Skin epidermis (tissue), 12 donors: Measurements from ENCODE around the gene MDK.

Experiments used
- H3K27ac ChIP-seq, 21 experiments: fragments of 200-600 bp; sonication (generic) in 11 of 21; one replicate each; pipeline ENCODE4 v1.5.0; 2020; ENCODE audit warnings: mild to moderate bottlenecking in 3 of 21, inconsistent platforms in 2 of 21, moderate library complexity in 2 of 21
- H3K4me3 ChIP-seq, 7 experiments: fragments of 200-600 bp; sonication (generic) in 2 of 7; one replicate each; pipeline ENCODE4 v1.5.0; 2020; ENCODE audit warnings: inconsistent platforms in 2 of 7, mild to moderate bottlenecking in 2 of 7, moderate library complexity in 1 of 7

The MDK gene, protein sequence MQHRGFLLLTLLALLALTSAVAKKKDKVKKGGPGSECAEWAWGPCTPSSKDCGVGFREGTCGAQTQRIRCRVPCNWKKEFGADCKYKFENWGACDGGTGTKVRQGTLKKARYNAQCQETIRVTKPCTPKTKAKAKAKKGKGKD

DNA sequence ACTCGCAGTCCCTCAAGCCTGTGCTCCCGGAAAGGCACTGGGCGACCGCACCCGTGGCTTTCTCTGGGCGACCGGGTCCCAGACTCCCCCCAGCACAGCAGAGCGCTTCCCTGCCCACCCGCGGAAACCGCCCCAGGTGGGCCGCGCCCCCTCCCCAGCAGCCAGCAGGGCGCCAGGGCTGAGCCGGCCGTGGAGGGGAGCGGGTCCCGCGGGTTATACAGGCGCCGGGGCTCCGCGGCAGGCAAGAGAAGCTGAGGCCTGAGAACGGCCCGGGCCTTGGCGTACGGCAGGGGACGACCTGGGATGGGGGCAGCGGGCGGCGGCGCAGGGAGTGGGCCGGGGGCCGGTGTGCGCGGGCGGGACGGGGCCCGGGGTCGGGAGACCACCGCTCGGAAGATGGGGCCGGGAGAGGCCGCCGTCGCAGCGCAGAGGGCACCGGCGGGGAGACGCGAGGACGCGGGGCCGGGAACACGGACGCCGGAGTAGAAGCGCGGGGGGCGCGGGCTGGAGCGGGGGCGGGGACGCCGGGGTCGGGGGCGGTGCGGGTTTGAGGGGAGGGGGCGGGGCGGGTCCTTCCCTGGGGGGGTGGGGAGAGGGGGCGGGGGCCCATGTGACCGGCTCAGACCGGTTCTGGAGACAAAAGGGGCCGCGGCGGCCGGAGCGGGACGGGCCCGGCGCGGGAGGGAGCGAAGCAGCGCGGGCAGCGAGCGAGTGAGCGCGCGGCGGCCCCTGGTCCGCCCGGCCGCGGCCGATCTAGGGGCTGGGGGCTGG is at the start of gene MDK:
Gene MDK, plus strand, starts transcription at position 622 of the 771 bp plus-strand sequence. CDS start 389 bp downstream, outside the sequence.
- peak within 1 kb of the TSS; percentile 0 to 87 (median 74) for H3K27ac ChIP-seq
- H3K4me3 ChIP-seq = peak within 1 kb of the TSS; percentile 50 to 66 (median 55)

DNA sequence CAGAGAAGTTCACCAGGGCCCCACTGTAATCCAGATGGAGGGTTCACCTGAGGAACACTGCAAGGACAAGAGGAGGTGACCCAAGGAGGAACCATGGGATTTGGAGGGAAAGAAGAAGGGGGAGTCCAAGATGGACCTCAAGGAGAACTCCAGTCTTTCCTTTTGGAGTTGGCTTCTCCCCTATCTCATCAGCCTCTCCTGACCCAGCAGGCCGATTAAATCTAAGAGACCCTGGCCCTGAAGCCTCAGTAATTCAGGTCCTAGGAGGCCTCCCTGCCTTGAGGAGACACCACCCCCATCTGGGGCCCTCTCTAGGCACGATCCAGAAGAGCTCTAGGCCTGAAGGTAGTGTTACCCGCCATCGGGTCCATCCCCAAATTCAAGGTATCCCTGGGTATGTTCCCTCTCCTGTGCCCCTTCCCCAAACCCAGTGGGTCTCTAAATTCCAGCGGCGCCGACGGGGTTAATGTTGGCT is 49.3 kb upstream of the MDK start:
- H3K4me3 ChIP-seq = peak overlapping the region in 5 of 7 experiments; percentile 16 to 48 (median 32)
- H3K27ac ChIP-seq = peak overlapping the region in 3 of 21 experiments; percentile 27 to 75 (median 32)

DNA sequence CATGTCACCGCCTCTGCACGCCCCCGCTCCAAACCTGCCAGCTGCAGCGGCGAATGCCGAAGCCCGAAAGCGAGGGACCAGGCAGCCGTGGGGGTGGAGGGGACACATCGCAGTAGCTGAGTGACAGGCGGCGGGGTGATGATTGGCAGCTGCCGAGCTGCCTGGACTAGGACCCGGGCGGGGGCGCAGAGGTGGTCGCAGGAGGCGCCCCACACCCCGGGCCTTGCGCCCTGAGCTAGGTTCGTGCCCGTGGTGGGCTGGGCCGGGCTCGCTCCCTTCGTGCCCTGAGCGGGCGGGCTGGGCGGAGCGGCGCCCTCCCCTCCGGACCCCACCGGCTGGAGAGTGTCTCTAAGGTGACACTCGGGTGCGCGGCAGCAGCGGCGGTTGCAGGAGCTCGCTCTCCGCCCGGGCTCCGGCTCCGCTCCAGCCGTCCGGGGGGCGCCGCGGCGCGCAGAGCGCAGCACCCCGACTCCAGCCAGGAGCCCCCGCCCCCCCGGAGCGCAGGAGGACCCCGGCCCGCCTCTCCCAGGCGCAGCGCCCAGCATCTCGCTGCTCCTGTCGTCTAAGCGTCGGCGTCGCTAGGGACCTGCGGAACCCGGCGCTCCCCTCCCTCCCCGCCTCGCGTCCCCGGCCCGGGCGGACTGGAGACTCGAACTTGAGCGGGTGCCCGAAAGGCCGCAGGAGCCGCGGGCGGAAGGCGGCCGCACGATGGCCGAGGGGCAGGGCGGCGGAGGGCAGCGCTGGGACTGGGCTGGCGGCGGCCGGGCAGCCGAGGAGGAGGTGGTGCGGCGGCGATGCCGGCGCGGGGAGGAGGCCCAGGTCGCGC is 48.7 kb upstream of the MDK start:
- H3K4me3 ChIP-seq = peak overlapping the region; percentile 15 to 48 (median 31)
- peak overlapping the region in 3 of 21 experiments; percentile 27 to 75 (median 32) for H3K27ac ChIP-seq

- Histone ChIP-seq H3K27ac (peak overlapping the region in 3 of 21 experiments; percentile 27 to 75 (median 32)), H3K4me3 (peak overlapping the region; percentile 15 to 48 (median 31))
Measured at GRCh38 chr11:46333394-46333947, 48.0 kb upstream of the MDK start.

- Histone ChIP-seq H3K27ac (no peak overlapping the region), H3K4me3 (no peak overlapping the region)
Measured at GRCh38 chr11:46334211-46334610, 47.3 kb upstream of the MDK start.

- Histone ChIP-seq H3K27ac (no peak overlapping the region), H3K4me3 (no peak overlapping the region)
Measured at GRCh38 chr11:46335271-46335670, 46.2 kb upstream of the MDK start.

DNA sequence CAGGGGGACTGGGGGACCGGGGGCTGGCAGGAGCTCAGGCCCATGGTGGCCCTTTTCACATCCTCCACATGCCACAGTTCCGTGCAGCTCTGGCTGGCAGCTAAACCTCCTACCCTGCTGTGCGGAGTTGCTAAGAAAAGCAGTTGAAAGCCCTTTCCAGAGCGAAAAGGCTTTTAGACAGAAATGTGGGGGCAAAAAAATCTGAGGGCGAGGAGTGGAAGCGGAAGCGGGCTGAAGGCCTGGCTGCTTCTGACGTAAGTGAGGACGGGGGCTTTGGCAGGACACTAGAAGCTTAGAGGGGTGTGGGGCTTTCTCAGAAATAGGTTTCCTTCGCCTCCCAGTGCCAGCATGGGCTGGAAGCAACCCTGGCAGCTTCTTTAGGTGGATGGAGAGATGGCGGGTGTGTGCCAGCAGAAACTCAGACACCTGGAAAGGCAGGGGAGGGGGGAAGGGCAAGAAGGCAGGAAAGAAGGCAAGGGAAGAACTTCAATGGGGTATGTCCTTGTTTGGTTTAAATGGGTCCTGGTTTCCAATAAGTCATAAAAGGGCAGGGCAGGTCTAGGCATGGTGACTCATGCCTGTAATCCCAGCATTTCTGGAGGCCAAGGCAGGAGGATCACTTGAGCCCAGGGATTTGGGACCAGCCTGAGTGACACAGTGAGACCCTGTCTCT is 45.4 kb upstream of the MDK start:
- H3K4me3 ChIP-seq = no peak overlapping the region
- no peak overlapping the region for H3K27ac ChIP-seq

- Histone ChIP-seq H3K27ac (no peak overlapping the region), H3K4me3 (no peak overlapping the region)
Measured at GRCh38 chr11:46336563-46337180, 44.8 kb upstream of the MDK start.

- Histone ChIP-seq H3K4me3 (no peak overlapping the region), H3K27ac (no peak overlapping the region)
Measured at GRCh38 chr11:46337626-46338345, 43.7 kb upstream of the MDK start.

DNA sequence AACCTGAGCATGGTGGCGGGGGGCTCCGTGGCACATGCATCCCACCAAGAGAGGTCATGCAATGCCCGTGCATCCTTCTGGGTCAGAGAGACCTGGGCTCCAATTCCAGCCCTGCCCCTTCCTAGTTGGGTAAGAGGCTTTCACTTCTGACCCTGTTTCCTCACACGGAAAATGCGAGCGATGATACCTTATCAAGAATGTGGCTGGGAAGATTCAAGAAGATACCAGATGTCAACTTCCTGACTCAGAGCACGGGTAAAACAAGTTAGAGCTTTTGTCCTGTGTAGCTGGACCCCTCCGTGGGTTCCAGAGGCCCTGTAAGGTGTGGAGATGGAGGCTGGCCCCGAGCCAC is 42.9 kb upstream of the MDK start:
- Histone ChIP-seq H3K27ac (peak overlapping the region in 14 of 21 experiments; percentile 2 to 75 (median 37)), H3K4me3 (peak overlapping the region in 2 of 7 experiments; percentile 7 to 30)

- H3K27ac ChIP-seq = peak overlapping the region in 15 of 21 experiments; percentile 2 to 75 (median 33)
Measured at GRCh38 chr11:46338988-46339666, 42.3 kb upstream of the MDK start.

DNA sequence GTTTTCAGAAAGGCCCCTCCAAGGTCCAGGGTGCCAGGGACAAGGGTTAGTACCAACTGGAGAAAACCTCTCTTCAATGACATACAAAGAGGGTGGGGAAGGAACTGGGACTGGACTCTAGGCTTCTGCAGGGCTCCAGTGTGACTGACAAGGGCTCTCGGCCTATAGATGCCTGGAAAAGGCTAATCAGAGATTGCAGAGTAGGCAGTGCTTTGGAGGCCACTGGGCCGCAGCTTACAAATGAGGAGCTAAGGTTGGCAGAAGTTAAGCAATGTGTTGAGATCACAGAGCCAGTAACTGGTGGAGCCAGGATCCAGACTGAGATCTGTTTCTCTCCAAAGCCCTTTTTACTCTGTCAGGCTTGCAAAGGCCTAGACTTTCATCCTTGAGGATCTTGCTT is 41.7 kb upstream of the MDK start:
- Histone ChIP-seq H3K4me3 (no peak overlapping the region), H3K27ac (peak overlapping the region in 6 of 21 experiments; percentile 11 to 75 (median 46))

More at GRCh38 chr11:46338988-46339666, 42.3 kb upstream of the MDK start:
- H3K4me3 ChIP-seq = peak overlapping the region in 2 of 7 experiments; percentile 7 to 30

GRCh38 chr11:46341454-46341853 is 40.0 kb upstream of the MDK start:
- Histone ChIP-seq H3K4me3 (no peak overlapping the region), H3K27ac (peak overlapping the region in 5 of 21 experiments; percentile 61 to 73 (median 63))

- peak overlapping the region in 12 of 21 experiments; percentile 9 to 73 (median 53) for H3K27ac ChIP-seq
Measured at GRCh38 chr11:46342239-46342638, 39.2 kb upstream of the MDK start.

GRCh38 chr11:46343520-46343919 is 37.9 kb upstream of the MDK start:
- H3K27ac ChIP-seq = peak overlapping the region in 4 of 21 experiments; percentile 10 to 81 (median 68)
- no peak overlapping the region for H3K4me3 ChIP-seq

More at GRCh38 chr11:46342239-46342638, 39.2 kb upstream of the MDK start:
- H3K4me3 ChIP-seq = no peak overlapping the region

- Histone ChIP-seq H3K4me3 (peak overlapping the region; percentile 34 to 92 (median 39)), H3K27ac (peak overlapping the region in 20 of 21 experiments; percentile 41 to 93 (median 78))
Measured at GRCh38 chr11:46345131-46345597, 36.3 kb upstream of the MDK start.

DNA sequence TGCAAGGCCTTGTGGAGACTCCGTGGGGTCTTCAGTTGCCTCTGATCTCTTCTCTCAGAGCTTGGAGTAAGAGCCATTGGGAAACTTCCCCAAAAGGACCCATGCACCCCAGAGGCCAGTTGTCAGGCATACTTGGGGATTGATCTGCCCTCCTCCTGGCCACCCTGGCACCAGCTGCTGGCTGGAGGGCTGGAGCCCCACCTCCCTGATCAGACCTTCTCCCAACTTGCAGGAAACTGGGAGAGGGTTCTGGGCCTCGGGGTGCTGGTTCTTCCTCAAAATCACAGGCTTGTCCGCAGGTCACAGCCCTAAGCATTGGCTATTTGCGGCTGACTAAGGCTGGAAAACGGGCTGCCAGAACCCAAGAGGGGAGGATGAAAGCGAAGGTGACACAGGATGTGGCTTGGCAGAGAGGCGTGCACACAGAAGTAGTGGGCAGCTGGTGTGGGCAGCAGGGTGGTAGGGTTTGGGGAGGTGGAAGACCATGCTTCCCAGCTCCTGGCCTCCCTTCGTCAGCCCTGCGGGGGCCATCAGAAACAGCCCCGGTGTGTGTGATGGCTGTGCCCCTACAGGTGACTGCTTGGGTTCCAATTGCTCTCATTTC is 35.5 kb upstream of the MDK start:
- H3K27ac ChIP-seq = peak overlapping the region in 20 of 21 experiments; percentile 41 to 93 (median 78)
- peak overlapping the region; percentile 34 to 92 (median 39) for H3K4me3 ChIP-seq
